Measurements from ENCODE around the gene SHISA6.

The SHISA6 gene

DNA sequence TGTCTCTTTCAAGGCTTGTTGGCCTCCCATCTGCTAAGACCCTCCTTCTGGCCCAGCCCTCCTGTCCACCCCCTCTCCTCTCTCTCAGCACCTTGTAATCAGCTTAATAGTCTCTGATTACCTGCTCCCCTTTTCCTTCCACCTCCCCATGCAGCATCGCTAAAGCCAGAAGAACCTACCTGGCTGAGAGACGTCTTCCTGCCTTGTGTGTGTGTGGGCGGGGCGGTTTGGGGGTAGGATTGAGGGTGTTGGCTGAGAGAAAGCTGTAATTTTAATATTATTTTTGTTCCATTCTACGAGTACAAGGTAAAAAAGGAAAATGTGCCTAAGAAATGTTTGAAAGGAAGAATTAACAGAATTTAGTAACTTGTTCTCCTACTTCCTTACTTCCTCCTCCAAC, 360.6 kb downstream of the SHISA6 start:
- no peak for DNase-seq

DNA sequence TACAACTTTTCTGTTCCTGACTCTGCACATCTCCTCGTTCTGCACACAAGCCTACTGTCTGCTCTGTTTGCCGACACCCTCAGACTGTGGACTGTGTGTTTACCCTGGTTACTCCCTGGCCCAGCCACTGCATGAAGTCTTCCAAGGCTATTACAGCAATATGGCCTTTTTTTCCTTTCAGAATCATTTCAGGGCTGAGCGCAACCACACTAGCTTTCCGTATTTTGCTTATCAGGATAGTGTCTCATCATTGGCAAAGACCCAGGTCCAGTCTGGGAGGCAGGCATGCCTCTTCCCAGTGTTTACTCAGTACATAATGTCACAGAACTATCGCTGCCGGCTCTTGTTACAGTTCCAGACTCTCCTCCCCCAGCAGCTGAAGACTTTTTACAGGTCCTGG, 367.4 kb downstream of the SHISA6 start:
- no peak for DNase-seq

DNA sequence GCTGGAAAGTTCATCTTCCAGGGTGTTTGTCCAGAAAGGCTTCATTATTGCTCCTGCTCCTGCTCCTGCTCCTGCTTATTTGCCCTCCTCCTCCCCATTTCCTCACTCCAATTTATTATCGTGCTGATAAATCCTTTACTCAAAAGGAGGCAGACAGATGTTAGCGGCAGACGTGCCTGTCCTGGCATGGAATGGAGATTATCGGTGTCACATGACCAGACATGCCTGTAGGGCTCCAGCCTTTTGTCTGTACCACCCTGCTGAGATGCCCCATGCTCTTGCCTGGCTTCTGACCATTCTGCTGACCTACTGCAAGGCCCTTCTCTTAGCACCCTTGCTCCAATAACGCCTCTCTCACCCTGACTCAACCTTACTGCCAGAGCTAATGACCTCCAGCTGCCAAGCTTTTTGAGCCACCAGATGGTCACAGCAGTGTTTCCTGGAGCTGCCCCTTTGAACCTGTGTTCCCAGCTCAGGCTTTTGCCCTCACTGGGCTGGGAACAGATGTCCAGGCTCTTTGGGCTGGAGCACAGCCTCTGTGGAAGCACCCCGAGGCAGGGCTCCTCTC, 370.1 kb downstream of the SHISA6 start:
- DNase-seq: no peak

DNA sequence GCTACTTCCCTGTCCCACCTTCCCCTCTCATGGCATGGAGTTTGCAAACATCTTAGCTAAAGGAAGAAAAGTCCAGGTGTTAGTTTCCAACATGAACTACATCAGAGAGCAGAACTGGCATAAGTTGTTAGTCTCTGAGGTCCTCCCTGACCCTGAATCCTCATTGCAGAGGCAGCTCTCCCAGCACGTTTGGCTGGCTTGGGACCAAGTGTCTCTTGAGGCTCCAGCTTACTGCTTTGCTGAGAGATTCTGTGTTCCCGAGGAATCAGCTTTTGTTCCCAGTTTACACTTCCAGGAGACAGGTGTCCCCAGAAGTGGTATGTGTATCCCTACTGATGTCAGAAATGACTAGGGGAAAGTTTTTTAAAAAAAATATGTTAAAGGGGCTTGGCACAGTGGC, 371.9 kb downstream of the SHISA6 start:
- DNase-seq: no peak

Data from KG1 (cell line).